Measurements from ENCODE around the gene APOB. TPM values are rescaled to one million over a fixed set of nuclear protein-coding genes. Genes with fewer than 3 reads are reported as not detected.
A peak's percentile ranks its signal among the peaks of the same experiment; 100 is the strongest.

APOB gene
- total and polyA plus RNA-seq, 2 of the 13 experiments (the other 11 are each of a cell fraction or from before 2014, with no cell fraction given): 1,569 to 2,515 TPM

DNA sequence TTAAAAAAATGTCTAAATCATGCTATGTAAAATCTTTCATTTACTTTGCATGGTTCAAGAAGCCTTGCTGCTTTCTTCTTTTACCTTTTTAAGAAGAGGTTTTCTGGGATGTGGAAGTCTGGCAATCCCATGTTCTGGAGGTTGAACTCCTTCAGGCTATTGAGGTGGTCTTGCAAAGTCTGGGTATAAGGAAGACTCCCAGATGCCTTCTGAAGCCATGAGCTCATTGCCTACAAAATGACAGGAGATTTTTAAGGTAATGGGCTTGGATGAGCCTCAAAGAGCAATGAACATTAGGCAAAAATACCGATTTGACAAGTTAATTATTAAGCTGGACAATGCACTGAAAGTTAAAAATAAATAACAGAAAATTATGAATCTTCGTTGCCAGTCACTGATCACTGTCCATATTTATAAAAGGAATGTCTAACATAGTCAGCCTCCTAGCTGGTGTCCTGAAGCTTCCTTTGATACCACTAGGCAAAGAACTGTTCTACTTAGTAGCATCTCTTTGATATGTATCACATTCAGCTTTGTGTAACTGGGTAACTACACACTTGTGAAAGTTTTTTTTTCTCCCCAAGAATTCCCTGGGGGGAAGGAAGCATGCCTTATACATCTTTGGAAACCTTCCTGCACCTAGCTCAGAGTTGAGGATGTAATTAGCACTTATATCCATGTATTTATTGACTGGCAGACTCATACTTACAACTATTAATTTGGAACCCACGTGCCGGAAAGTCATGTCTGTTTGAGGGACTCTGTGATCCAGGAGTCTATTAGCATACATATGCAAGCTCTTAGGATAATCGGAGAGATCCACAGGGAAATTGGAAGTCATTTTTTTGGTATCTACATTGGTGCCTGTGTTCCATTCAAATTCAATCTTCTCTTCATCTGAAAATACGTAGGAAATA lies 29.3 kb downstream of the APOB start (continued):
- TF ChIP-seq ZNF414 (CRISPR knock-in tag; IDR thresholded peaks at IDR 0.05): no peak
- 0 out of 2 replicates have a peak, but pooled peaks have one; percentile 20 for TF ChIP-seq ZNF569 (CRISPR knock-in tag; IDR thresholded peaks at IDR 0.05; ENCODE audit: borderline replicate concordance)
- TF ChIP-seq POLR2AphosphoS5 (IDR thresholded peaks at IDR 0.05; ENCODE audit: low read depth, low read length): peak; percentile 70
- TF ChIP-seq ATF7-NPFF (CRISPR knock-in tag; IDR thresholded peaks at IDR 0.05; ENCODE audit: low read depth): peak; percentile 29; the same call in 1 of the 2 replicates
- no peak for TF ChIP-seq E2F1 (CRISPR knock-in tag; IDR thresholded peaks at IDR 0.05)
- TF ChIP-seq NCOA1 (CRISPR knock-in tag; IDR thresholded peaks at IDR 0.05): no peak
- no peak for TF ChIP-seq ZBTB21 (CRISPR knock-in tag; IDR thresholded peaks at IDR 0.05)
- TF ChIP-seq SRSF9 (IDR thresholded peaks at IDR 0.05; ENCODE audit: borderline replicate concordance, insufficient read depth, low read depth, low read length, poor library complexity, severe bottlenecking): no peak
- no peak for TF ChIP-seq RBM39 (IDR thresholded peaks at IDR 0.05; ENCODE audit: low read depth, low read length, poor library complexity, severe bottlenecking)
- no peak for TF ChIP-seq KAT2B (IDR thresholded peaks at IDR 0.05; ENCODE audit: borderline replicate concordance, low read depth, low read length)
- 0 out of 2 replicates have a peak, but pooled peaks have one; percentile 3 for TF ChIP-seq ZNF777 (CRISPR knock-in tag; IDR thresholded peaks at IDR 0.05)
- no peak for TF ChIP-seq ZNF382 (CRISPR knock-in tag; IDR thresholded peaks at IDR 0.05; ENCODE audit: borderline replicate concordance)
- no peak for TF ChIP-seq ZFP1 (CRISPR knock-in tag; IDR thresholded peaks at IDR 0.05)
- no peak for TF ChIP-seq SNAPC4 (CRISPR knock-in tag; IDR thresholded peaks at IDR 0.05)
- no peak for TF ChIP-seq FOXJ3 (CRISPR knock-in tag; IDR thresholded peaks at IDR 0.05; ENCODE audit: borderline replicate concordance)
- TF ChIP-seq SIX1 (CRISPR knock-in tag; IDR thresholded peaks at IDR 0.05; ENCODE audit: borderline replicate concordance): no peak
- TF ChIP-seq ZNF557 (CRISPR knock-in tag; IDR thresholded peaks at IDR 0.05): no peak
- TF ChIP-seq TGIF2 (CRISPR knock-in tag; IDR thresholded peaks at IDR 0.05): no peak
- TF ChIP-seq ZNF496 (CRISPR knock-in tag; IDR thresholded peaks at IDR 0.05; ENCODE audit: insufficient replicate concordance): no peak
- TF ChIP-seq PBX2 (CRISPR knock-in tag; IDR thresholded peaks at IDR 0.05): no peak
- TF ChIP-seq PAX8 (CRISPR knock-in tag; IDR thresholded peaks at IDR 0.05; ENCODE audit: borderline replicate concordance): no peak
- no peak for TF ChIP-seq SKI (IDR thresholded peaks at IDR 0.05; ENCODE audit: partially characterized antibody)

Measured in HepG2 (cell line).